Testis (tissue), 2 donors: ENCODE measurements around the gene ALG12.

Experiments
- CTCF ChIP-seq, 3 experiments: fragments of 450-650 bp in 2 of 3; fragments of 200-600 bp in 1 of 3; sonication (generic) in 1 of 3; IDR thresholded peaks; one replicate each; pipeline ENCODE4 v1.5.1; 2016 to 2019; ENCODE audit warnings: antibody characterized with exemption in 3 of 3, mild to moderate bottlenecking in 2 of 3, moderate library complexity in 1 of 3
- POLR2A ChIP-seq: fragments of 450-650 bp; IDR thresholded peaks from one replicate; pipeline ENCODE4 v1.6.1; 2017; ENCODE audit warnings: antibody characterized with exemption, mild to moderate bottlenecking, moderate library complexity

- TF ChIP-seq CTCF (IDR thresholded peaks at IDR 0.05) (no peak), POLR2A (no peak)
Observed at GRCh38 chr22:49922926-49923325, 4.7 kb upstream of the ALG12 start.
